ENCODE data around the gene CRADD. TPM values are rescaled to one million over a fixed set of nuclear protein-coding genes. Genes with fewer than 3 reads are reported as not detected.
A peak's percentile ranks its signal among the peaks of the same experiment; 100 is the strongest.

The CRADD gene
- total RNA-seq, 4 donors from 2014 or later, result 19.4 to 28.7 (median 22.6) TPM

DNA sequence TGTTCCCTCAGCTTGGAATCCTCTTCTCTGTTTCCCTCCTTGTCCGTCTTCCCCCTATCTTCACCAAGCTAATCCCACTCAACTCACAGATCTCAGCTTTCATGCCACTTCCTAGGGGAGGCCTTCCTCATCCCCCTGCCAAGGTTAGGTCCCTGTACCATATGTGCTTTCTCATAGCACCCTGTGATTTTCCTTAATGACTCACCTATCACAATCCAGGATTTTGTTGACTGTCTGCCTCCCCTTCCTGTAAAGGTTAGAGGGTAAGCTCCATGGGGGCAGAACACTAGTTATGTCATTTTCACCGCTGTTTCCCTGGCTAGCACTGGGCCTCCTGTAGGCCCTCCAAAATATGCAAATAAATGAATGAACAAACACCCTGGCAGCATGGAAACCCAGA lies 57.6 kb downstream of the CRADD start:
- H3K36me3 ChIP-seq, result no peaks in the 10 kb centered on the region
- no peak overlapping the region for H3K27ac ChIP-seq
- no peak for DNase-seq
- no peak overlapping the region for H3K4me3 ChIP-seq
- intact Hi-C loops (cut with DNase I; ENCODE audit: low total_unique reads) (no loop called here), in situ Hi-C loops (cut with MboI; ENCODE audit: low sequenced_read_pairs in 4 of 4) (loop anchor here in 2 of 4 donors (10.0 to 25.0 kb wide), 2 partner anchors 50 to 147 kb away; no protein-coding TSS in a partner anchor)
- H3K4me1 ChIP-seq, result peaks cover 21 to 27% of the 10 kb centered on the region in 2 donors
- TF ChIP-seq, protein P1, sequence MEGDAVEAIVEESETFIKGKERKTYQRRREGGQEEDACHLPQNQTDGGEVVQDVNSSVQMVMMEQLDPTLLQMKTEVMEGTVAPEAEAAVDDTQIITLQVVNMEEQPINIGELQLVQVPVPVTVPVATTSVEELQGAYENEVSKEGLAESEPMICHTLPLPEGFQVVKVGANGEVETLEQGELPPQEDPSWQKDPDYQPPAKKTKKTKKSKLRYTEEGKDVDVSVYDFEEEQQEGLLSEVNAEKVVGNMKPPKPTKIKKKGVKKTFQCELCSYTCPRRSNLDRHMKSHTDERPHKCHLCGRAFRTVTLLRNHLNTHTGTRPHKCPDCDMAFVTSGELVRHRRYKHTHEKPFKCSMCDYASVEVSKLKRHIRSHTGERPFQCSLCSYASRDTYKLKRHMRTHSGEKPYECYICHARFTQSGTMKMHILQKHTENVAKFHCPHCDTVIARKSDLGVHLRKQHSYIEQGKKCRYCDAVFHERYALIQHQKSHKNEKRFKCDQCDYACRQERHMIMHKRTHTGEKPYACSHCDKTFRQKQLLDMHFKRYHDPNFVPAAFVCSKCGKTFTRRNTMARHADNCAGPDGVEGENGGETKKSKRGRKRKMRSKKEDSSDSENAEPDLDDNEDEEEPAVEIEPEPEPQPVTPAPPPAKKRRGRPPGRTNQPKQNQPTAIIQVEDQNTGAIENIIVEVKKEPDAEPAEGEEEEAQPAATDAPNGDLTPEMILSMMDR (IDR thresholded peaks at IDR 0.05 in 4 of 5, conservative IDR thresholded peaks at IDR 0.05 in 1 of 5), result no peak
- no peak for TF ChIP-seq POLR2A (IDR thresholded peaks at IDR 0.05)
- H3K27me3 ChIP-seq, result no peaks in the 10 kb centered on the region
- no peak for ATAC-seq
- no peaks in the 10 kb centered on the region for H3K9me3 ChIP-seq

DNA sequence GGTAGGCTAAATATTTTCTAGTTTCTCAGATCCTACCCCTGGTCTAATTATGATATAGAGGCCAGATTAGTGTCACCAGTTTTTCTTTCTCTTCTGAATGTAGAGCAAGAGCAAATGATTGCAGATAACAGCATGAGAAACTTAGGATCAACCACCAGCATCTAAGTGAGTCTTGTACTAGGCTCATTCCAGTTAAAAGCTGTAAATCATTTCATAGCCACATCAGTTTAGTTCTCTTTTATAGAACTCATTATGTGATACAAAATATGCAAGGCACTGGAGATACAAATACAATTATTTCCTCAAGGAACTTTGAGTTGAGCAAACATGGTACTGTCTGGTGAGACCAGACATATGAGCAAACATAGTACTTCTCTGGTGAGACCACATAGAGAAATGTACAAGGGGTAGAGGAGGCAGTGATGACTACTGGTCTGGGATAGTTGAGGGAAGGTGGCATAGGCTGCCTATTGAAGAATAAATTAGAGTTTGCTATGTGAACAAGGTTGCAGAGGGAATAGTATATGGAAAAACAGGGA lies 59.5 kb downstream of the CRADD start:
- Histone ChIP-seq H3K27me3 (no peaks in the 10 kb centered on the region), H3K36me3 (no peaks in the 10 kb centered on the region), H3K4me1 (peaks cover 29 to 35% of the 10 kb centered on the region in 2 donors), H3K4me3 (no peak overlapping the region), H3K27ac (no peak overlapping the region), H3K9me3 (no peaks in the 10 kb centered on the region)
- intact Hi-C loops (cut with DNase I; ENCODE audit: low total_unique reads), result no loop called here
- no peak for TF ChIP-seq POLR2A (IDR thresholded peaks at IDR 0.05)
- TF ChIP-seq, protein P1 (IDR thresholded peaks at IDR 0.05 in 4 of 5, conservative IDR thresholded peaks at IDR 0.05 in 1 of 5), result no peak
- in situ Hi-C loops (cut with MboI; ENCODE audit: low sequenced_read_pairs in 4 of 4), result loop anchor here in 2 of 4 donors (10.0 to 25.0 kb wide), 2 partner anchors 52 to 149 kb away; no protein-coding TSS in a partner anchor
- ATAC-seq, result no peak
- DNase-seq, result no peak

DNA sequence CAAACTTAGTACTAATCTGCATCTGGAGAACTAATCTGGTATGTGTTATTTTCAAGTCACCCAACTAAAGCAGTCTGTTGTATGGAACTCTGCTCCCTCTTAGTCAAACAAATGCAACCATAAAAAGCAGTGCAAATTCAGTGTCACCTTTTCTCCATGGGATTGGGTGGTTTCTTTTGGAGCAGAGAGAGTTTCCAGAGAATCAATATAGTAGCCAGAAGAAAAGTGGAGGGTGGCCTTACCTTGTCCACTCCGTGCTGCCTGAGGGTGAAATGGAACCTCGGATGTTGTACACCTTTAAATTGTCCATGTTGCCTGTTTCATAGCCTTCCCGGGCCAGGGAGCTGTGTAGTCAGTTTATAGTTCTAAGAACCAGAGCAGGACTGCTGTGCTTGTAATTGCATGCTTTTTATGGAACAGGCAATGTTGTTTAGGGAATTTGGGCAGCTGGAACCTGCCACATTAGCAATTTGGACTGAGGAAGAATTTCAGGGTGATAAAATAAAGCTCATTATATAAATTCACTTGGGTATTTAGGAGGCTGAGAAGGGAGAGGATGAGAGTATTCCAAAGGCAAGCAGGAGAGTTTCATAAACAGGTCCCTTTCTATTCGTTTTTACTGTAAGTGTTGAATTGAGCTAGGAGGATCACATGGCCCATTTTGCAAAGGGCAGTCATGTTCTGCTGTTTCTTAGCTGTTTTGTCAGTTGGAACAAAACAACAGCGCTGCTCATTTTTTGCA lies 60.5 kb downstream of the CRADD start:
- H3K9me3 ChIP-seq, result no peaks in the 10 kb centered on the region
- TF ChIP-seq, protein P1 (IDR thresholded peaks at IDR 0.05 in 4 of 5, conservative IDR thresholded peaks at IDR 0.05 in 1 of 5), result no peak
- TF ChIP-seq POLR2A (IDR thresholded peaks at IDR 0.05), result no peak
- intact Hi-C loops (cut with DNase I; ENCODE audit: low total_unique reads), result no loop called here
- no peak overlapping the region for H3K4me3 ChIP-seq
- H3K4me1 ChIP-seq, result peaks cover 32 to 39% of the 10 kb centered on the region in 2 donors
- H3K36me3 ChIP-seq, result no peaks in the 10 kb centered on the region
- no peaks in the 10 kb centered on the region for H3K27me3 ChIP-seq
- DNase-seq, result no peak
- in situ Hi-C loops (cut with MboI; ENCODE audit: low sequenced_read_pairs in 4 of 4), result loop anchor here in 2 of 4 donors (10.0 to 25.0 kb wide), 2 partner anchors 53 to 150 kb away; no protein-coding TSS in a partner anchor
- peak overlapping the region; percentile 58 to 84 (median 72) for H3K27ac ChIP-seq
- no peak for ATAC-seq

DNA sequence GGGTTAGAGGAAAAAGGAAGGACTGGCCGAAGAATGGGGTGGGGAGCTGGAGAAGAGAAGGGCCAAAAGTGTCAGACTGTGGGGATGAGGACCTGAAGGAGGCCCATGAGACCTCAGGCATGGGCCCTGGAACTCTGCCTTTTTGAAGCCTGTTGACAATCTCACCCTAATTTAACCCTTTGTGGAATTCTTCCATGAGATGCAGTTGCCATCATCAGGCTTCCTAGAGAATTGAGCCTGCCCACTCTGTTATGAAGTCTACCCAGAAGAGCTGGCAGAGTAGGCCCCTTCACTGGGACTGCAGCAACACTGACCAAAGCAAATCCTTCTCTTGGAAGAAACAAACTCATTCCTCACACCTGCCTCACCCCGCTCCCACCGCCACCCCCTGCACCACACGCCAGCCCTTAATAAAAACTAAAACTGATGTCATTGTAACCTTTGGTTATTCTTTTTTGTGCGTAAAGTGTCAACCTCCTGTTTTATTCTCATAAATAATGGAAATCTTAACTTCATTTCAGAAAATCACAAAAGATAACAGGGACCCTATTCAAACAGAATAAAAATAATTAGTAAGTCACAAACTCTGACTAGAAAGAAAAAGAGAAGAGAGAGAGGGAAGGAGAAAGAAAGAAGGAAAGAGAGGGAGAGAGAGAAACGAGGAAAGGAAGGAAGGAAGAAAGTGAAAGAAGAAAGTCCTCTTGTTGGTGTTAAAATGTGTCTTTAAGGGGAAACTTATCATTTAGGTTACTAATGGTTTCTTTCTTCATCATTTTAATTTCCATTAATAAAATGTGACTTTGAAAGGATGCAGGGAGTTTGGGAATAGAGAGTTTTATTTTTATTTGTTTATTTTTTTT lies 61.3 kb downstream of the CRADD start:
- Histone ChIP-seq H3K27me3 (no peaks in the 10 kb centered on the region), H3K4me1 (peaks cover 32 to 45% of the 10 kb centered on the region in 2 donors), H3K9me3 (no peaks in the 10 kb centered on the region), H3K27ac (peak overlapping the region; percentile 58 to 84 (median 72)), H3K36me3 (no peaks in the 10 kb centered on the region), H3K4me3 (peak overlapping the region in 2 of 4 donors; percentile 11 to 12)
- in situ Hi-C loops (cut with MboI; ENCODE audit: low sequenced_read_pairs in 4 of 4), result loop anchor here in 2 of 4 donors (10.0 to 25.0 kb wide), 2 partner anchors 54 to 151 kb away; no protein-coding TSS in a partner anchor
- no peak for DNase-seq
- no peak for ATAC-seq
- peak in 1 of 2 donors; percentile 25 for TF ChIP-seq POLR2A (IDR thresholded peaks at IDR 0.05)
- TF ChIP-seq, protein P1 (IDR thresholded peaks at IDR 0.05 in 4 of 5, conservative IDR thresholded peaks at IDR 0.05 in 1 of 5), result no peak
- intact Hi-C loops (cut with DNase I; ENCODE audit: low total_unique reads), result no loop called here

All from gastrocnemius medialis (tissue), 4 donors.